Left forelimb (tissue), 1 donor: ENCODE results near the gene ETS1.

Experiments
- DNase-seq: peaks from one replicate; pipeline ENCODE4 v3.0.0-alpha.2; 2018; ENCODE audit warnings: low spot score

Gene ETS1

DNA sequence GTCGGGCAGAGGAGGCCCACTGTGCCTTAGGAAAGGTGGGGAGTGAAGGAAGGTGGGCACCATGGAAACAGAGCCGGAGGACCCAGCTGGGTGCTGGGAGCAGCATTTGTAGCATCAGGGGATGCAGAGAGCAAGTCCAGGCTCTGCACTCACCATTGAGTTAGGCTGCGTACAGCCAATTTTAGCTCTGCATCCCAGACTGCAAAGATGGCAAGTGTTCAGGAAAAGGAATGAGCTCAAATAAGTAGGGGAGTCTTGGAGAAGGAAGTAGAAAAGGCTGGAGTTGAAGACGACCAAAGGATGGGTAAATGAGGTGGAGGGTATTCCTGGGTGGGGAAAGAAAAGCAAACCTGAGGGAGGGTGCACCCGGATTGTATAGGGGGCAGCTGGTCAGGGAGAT, 31.6 kb upstream of the ETS1 start:
- no peak for DNase-seq

- DNase-seq, result no peak
Measured at GRCh38 chr11:128618603-128619002, 31.2 kb upstream of the ETS1 start.

- DNase-seq, result no peak
Measured at GRCh38 chr11:128616161-128616560, 28.8 kb upstream of the ETS1 start.

DNA sequence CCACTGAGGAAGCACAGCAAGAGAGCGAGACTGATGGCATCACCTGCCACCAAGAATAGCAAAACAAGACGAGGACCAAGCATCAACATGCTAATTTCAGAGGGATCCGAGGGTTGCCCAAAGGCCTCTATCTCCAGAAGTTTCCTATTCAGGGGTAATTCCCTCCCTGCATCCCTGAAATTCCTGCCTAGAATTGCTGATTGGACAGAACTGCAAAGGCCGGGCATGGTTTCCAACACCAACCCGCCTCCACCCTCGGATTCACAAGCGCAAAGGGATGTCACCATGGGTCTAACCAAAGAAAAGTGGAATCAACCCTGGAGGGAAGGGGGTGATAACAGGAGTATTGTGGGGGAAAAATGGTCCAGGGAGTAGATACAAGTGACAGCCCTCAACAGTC, 28.3 kb upstream of the ETS1 start:
- DNase-seq, result no peak

- DNase-seq, result no peak
Measured at GRCh38 chr11:128615076-128615475, 27.7 kb upstream of the ETS1 start.

GRCh38 chr11:128614026-128614425, 26.7 kb upstream of the ETS1 start:
- DNase-seq, result no peak

- no peak for DNase-seq
Measured at GRCh38 chr11:128613300-128613995, 26.1 kb upstream of the ETS1 start.

DNA sequence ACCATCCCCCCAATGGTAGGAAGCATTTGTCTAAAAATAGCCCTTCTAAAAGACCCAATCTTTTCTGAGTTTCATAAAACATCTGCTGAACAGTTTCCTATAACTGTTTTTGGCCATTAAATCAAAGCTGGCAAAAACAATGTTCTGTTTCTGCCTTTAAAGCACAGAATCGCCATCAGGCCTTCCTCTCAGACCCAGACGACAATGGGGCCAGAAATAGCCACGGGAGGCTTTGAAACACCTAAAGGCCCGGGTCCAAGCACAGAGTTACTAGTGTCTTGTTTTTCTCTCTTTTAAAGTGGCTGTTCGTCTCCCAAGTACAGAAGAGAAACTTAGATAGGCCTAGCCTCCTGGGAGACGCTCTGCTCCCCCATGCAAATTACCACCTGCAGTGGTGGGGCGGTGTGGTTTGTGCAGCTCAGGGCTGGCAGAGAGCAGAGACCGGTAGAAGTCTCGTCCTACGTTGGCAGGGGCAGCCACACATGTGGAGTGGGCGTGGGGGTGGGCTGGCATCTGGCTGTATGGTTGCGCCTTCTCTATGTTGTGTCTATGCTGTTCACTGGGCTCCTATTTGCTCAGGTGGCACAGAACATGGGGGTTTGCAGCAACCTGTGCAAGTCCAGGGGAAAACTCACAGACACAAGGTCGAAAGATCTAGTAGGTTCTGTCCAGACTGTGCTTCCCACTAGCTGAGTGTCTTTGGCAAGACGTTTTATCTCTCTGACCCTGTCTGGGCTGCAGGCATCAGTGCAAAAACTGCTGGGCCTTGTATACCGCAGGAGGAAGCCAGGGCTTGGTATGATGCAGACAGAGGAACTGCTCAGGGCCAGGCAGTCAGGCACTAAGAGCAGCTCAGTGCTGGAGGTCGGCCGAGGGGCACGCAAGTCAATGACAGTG, 23.6 kb upstream of the ETS1 start:
- no peak for DNase-seq

DNA sequence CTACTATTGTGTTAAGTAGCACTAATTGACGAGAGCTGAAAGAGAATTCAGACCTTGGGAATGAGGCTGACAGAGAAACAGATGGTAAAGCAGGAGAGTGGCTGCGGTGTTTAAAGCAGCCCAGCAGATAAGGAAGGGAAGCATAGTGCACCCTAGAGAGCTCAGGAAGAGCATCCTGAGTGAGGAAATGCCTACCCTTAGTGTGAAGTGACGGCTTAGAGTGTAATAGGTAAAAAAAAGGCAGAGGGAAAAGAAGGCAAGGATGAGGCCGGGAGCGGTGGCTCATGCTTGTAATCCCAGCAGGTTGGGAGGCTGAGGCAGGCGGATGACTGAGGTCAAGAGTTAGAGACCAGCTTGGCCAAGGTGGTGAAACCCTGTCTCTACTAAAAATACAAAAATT, 22.4 kb upstream of the ETS1 start:
- no peak for DNase-seq

DNA sequence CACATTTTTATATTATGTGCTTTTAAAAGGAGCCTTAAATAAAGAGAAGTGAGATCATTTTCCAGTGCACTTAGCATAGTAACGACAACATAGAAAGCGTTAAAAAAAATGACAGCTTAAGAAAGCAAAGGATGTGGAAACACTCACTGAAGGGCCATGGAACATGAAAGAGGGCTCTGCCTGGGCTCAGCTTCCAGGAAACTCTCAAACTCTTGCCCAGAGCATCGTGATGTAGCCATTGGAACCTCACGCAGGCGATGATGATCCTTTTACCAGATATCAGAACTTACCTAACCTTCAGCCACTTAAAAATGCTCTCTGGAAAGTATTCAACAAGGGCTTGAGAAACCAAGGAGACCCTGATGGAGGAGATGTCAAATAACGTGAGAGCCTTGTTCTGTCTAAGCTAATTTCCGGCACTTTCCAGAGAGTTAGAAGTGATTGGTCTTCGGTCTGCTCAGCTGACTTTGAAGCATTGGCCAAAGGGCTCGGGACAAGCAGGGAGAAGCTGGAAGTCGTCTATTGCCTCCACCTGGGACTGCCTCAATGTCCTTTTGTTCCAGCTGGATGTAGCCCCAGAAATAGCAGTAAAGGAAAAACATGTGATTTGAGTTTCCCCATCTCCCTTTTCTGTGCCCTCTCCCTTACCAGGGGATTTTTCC, 21.5 kb upstream of the ETS1 start:
- no peak for DNase-seq

GRCh38 chr11:128607819-128608218, 20.5 kb upstream of the ETS1 start:
- no peak for DNase-seq

- no peak for DNase-seq
Measured at GRCh38 chr11:128604723-128605122, 17.4 kb upstream of the ETS1 start.

DNA sequence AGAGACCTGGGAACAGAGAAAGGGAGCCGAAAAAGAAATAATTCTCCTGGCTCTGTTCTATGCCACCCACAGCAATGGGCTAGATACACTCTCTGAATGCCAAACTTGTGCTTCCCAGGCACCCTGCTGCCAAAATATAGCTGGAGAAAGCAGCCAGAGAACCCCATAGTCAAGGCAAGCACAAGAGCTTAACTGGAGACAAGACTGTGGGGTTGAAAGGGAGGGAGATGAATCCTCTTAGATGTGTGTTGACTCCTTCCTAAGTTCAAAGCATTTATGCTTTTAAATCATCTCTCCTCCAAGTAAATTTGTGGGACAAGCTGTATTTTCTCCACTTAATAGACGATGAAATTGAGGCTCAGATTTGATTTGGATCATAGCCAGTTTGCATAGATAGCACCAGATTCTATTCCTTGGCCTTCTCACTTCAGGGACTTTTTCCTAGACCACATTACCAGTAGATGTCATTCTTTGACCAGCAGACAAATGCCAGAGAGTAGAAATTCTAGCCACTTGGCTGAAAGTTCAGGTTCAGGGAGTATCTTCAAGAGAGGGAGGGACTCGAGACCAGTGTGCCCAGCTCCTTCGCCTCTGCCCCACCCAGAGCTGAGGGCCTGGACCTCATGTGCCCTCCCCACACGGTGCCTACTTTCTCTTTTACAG, 16.5 kb upstream of the ETS1 start:
- DNase-seq, result no peak

- DNase-seq, result no peak
Measured at GRCh38 chr11:128603003-128603696, 15.8 kb upstream of the ETS1 start.

GRCh38 chr11:128599729-128600128, 12.4 kb upstream of the ETS1 start:
- DNase-seq, result no peak

- no peak for DNase-seq
Measured at GRCh38 chr11:128598506-128599150, 11.3 kb upstream of the ETS1 start.

- DNase-seq, result no peak
Measured at GRCh38 chr11:128598096-128598495, 10.7 kb upstream of the ETS1 start.

DNA sequence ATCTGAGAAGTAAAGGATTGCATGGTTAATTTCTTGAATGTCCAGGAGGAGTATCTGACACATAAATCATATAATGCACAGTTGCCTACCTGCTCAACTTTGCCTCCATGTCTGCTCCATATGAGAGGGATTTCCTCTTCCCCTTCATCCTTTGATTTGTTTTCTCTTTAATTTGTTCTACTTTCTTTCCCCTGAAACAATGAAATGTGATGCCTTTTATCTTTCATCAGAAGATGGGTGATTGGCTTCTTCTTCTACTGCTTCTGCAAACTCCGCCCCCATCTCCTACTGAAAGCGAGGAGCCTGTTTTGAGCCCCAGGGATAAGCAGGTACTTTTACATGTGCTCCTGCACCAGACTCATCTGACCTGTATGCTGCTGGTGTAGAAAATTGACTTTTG, 9.9 kb upstream of the ETS1 start:
- DNase-seq, result no peak

GRCh38 chr11:128596250-128596649, 8.9 kb upstream of the ETS1 start:
- DNase-seq, result no peak

DNA sequence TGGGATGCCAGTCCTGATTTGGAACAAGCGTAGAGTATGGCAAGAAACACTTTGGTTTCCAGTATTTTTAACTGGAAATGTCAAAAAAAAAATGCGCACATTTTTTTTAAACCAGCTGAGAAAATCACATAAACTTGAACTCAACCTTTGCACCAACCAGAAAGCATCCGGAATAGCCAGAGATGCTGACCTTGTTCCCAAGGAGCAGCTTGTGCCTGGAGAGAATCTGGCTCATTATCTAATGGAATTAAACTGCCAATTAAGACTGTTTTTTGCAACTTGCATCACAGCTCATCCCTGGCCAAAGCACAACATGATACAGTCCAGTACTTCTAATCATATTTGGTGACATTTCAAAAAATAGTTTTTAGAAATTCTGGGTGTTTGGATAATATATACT, 8.4 kb upstream of the ETS1 start:
- DNase-seq, result no peak

DNA sequence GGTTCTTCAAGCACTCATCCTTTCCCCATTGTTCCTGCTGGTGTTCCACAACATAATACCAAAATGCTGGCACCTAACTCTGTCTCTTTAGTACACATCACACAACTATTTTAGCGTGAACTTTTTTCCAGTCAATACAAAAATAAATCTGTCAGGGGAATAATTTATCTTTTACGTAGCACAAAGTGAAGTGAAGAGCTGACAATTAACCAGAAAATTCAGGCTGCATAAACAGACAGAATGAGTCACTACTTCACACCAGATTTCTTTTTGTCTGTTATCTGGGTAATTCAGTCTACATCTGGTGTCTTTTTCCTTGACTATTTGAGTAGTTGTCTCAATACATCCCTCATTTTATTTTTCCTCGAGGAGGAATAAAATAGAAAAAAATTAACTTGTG, 7.9 kb upstream of the ETS1 start:
- DNase-seq, result no peak
